ENCODE results near the gene B3GAT1.

B3GAT1 gene

DNA sequence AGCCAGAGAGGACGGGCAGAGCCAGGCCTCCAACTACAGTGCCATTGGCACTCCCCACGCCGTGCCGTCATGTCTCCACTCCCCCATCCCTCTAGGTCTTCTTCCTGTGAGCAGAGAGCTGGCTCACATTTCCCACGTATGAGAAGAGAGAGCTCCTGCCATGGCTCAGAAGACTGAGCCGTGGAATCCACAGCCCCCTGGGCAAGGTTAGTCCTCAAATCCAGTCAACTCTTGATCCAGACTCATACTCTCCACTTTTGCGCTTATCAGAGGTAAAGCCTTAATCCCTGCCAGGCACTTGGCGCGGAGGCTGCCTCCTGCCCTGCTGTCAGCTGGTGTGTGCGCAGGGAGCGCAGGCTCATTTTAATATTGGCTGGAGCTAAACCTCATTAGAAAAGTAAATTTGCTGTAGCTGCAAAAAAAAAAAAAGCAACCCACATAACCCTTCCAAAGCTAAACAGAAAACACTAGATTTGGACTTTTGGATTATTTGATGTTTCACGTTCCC, 4.7 kb downstream of the B3GAT1 start:
- no peak overlapping the region for H3K4me3 ChIP-seq (ENCODE audit: insufficient read length, low read depth)
- no peaks in the 10 kb centered on the region for H3K36me3 ChIP-seq (ENCODE audit: insufficient read depth, insufficient read length, low read length)
- DNase-seq (ENCODE audit: low read depth, low spot score) = no peak
- no peak overlapping the region for H3K9ac ChIP-seq (ENCODE audit: insufficient read length, low read depth)
- peaks cover 21% of the 10 kb centered on the region for H3K27me3 ChIP-seq (ENCODE audit: insufficient read depth, insufficient read length)
- H3K4me1 ChIP-seq (ENCODE audit: insufficient read depth, insufficient read length) = peaks cover 10% of the 10 kb centered on the region
- TF ChIP-seq ZNF274 (IDR thresholded peaks at IDR 0.05; ENCODE audit: low read depth, low read length) (no peak), YY1 (IDR thresholded peaks at IDR 0.05; ENCODE audit: insufficient read depth, insufficient read length) (no peak), SUZ12 (IDR thresholded peaks at IDR 0.05; ENCODE audit: extremely low read depth, insufficient read depth, insufficient read length) (no peak)
- H3K9me3 ChIP-seq (ENCODE audit: insufficient read depth, low read length) = no peaks in the 10 kb centered on the region

DNA sequence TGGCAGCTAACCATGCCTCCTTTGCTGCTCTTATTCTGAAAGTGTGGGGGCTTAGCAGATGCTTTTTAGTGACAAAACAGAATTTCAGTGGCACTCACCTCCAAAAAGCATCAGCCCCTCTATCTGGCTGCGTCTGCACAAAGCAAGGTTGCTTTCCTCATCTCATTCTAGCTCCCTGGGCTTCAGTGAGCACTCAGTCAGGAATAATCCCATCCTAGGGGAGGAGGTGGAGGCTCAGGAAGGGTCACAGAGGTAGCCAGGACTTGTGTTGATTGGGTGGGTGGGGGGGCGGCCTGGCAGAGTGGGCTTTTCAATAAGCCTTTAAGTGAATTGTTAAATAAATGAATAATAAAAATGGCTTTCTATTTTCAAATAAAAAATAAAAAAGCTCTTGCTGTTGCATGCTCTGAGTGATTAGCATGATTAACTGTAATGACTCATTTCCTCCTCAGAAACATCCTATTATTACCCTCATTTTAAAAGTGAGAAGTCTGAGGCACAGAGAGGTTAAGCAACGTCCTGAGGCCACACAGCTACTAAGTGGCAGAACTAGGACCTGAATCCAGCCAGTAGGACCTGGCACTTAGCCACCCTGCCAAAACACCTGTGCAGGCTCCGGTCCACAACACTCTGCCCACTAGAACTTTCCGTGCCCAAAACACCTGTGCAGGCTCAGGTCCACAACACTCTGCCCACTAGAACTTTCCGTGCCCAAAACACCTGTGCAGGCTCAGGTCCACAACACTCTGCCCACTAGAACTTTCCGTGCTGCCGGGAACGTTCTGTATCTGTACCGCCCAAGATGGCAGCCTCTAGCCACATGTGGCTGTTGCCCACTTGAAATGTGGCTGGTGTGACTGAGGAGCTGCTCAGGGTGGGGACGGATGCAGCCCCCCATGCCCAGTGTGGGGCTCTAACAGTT, 5.5 kb downstream of the B3GAT1 start:
- Histone ChIP-seq H3K4me3 (ENCODE audit: insufficient read length, low read depth) (no peak overlapping the region), H3K4me1 (ENCODE audit: insufficient read depth, insufficient read length) (peaks cover 14% of the 10 kb centered on the region), H3K36me3 (ENCODE audit: insufficient read depth, insufficient read length, low read length) (no peaks in the 10 kb centered on the region), H3K27me3 (ENCODE audit: insufficient read depth, insufficient read length) (peaks cover 20% of the 10 kb centered on the region), H3K9ac (ENCODE audit: insufficient read length, low read depth) (peak overlapping the region; percentile 28), H3K9me3 (ENCODE audit: insufficient read depth, low read length) (no peaks in the 10 kb centered on the region)
- no peak for TF ChIP-seq ZNF274 (IDR thresholded peaks at IDR 0.05; ENCODE audit: low read depth, low read length)
- TF ChIP-seq SUZ12 (IDR thresholded peaks at IDR 0.05; ENCODE audit: extremely low read depth, insufficient read depth, insufficient read length) = no peak
- TF ChIP-seq YY1 (IDR thresholded peaks at IDR 0.05; ENCODE audit: insufficient read depth, insufficient read length) = no peak
- DNase-seq (ENCODE audit: low read depth, low spot score) = no peak

DNA sequence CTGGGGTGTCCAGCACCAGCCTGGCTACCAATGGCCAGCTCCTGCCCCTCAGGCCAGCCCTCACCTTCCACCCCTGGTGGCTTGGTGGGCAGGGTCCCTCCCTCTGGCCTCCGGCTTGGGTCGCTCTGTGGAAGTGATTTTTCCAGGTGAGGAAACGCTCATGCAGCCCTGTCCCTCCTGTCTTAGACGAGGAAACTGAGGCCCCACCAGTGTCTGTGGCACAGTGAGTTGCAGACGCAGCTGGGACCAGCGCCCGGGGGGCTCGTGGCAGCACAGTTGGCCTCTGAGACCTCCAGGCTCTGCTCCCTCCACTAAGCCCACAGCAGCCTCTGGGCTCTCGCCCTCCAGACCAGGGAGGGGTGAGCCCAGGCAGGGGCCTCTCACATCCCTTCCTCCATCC, 6.2 kb downstream of the B3GAT1 start:
- no peak overlapping the region for H3K4me3 ChIP-seq (ENCODE audit: insufficient read length, low read depth)
- H3K9ac ChIP-seq (ENCODE audit: insufficient read length, low read depth) = peak overlapping the region; percentile 28
- H3K9me3 ChIP-seq (ENCODE audit: insufficient read depth, low read length) = 0 out of 2 replicates have a peak, but pooled peaks cover 4% of the 10 kb centered on the region
- peaks cover 12% of the 10 kb centered on the region for H3K4me1 ChIP-seq (ENCODE audit: insufficient read depth, insufficient read length)
- H3K27me3 ChIP-seq (ENCODE audit: insufficient read depth, insufficient read length) = peaks cover 13% of the 10 kb centered on the region
- TF ChIP-seq ZNF274 (IDR thresholded peaks at IDR 0.05; ENCODE audit: low read depth, low read length) (no peak), SUZ12 (IDR thresholded peaks at IDR 0.05; ENCODE audit: extremely low read depth, insufficient read depth, insufficient read length) (no peak), YY1 (IDR thresholded peaks at IDR 0.05; ENCODE audit: insufficient read depth, insufficient read length) (no peak)
- no peak for DNase-seq (ENCODE audit: low read depth, low spot score)
- H3K36me3 ChIP-seq (ENCODE audit: insufficient read depth, insufficient read length, low read length) = no peaks in the 10 kb centered on the region

DNA sequence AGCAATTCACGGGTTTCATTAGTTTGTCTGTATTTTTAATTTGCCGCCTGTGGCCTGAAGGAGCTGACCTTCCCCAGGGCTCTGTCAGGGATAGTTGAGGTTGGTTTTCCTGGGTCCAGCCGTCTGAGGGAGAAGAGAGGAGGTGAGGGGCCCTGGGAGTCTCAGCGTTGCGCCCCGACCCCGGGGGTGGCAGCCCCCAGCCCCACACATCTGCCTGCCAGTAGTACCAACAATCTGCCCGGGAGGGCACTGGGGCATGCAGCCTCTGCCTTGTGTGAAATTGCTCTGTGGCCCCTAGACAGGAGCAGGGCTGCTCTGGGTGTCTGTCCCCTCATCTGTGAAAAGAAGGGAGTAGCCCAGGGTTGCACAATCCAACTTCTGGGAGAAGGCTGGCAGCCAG, 6.6 kb downstream of the B3GAT1 start:
- TF ChIP-seq SUZ12 (IDR thresholded peaks at IDR 0.05; ENCODE audit: extremely low read depth, insufficient read depth, insufficient read length) (no peak), ZNF274 (IDR thresholded peaks at IDR 0.05; ENCODE audit: low read depth, low read length) (no peak), YY1 (IDR thresholded peaks at IDR 0.05; ENCODE audit: insufficient read depth, insufficient read length) (no peak)
- no peak overlapping the region for H3K9ac ChIP-seq (ENCODE audit: insufficient read length, low read depth)

DNA sequence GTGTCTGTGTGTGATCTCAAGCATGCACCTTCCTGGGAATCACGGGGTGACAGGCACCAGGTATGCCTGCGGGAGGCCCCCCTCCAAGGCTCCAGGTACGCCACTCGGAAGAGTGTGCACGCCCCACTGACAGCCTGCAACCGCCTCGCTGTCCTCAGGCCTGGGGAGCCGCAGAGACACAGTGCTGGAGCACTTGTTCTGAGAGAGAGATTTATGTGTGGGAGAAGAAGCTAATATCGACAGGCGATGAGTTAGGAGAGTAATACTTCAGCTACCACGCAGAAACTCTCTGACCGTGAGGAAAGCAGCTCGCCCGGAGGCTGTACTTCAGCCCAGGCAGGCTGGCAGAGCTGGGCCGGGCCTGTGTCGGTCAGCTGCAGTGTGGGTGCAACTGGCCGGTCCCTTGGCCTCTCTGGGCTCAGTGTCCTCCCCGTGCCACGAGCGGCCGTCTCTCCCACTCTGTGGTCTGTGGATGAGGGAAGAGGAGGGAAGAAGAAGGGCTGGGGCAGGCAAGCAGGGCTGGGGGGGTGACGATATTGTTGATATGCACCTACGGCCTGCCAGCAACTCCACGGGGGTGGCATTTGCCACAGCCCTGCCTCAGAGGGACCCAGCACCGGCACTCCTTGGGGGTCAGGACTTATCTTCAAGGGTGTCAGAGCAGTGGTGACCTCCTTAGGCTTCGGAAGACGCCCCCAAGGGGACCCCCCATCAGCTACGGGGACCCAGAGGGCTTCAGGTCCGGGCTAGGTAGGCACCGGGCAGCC, 7.3 kb downstream of the B3GAT1 start:
- H3K27me3 ChIP-seq (ENCODE audit: insufficient read depth, insufficient read length) = peaks cover 4% of the 10 kb centered on the region
- no peak overlapping the region for H3K4me3 ChIP-seq (ENCODE audit: insufficient read length, low read depth)
- TF ChIP-seq SUZ12 (IDR thresholded peaks at IDR 0.05; ENCODE audit: extremely low read depth, insufficient read depth, insufficient read length) (no peak), YY1 (IDR thresholded peaks at IDR 0.05; ENCODE audit: insufficient read depth, insufficient read length) (no peak), ZNF274 (IDR thresholded peaks at IDR 0.05; ENCODE audit: low read depth, low read length) (no peak)
- DNase-seq (ENCODE audit: low read depth, low spot score) = no peak
- H3K4me1 ChIP-seq (ENCODE audit: insufficient read depth, insufficient read length) = peaks cover 5% of the 10 kb centered on the region
- 0 out of 2 replicates have a peak, but pooled peaks cover 7% of the 10 kb centered on the region for H3K9me3 ChIP-seq (ENCODE audit: insufficient read depth, low read length)
- H3K9ac ChIP-seq (ENCODE audit: insufficient read length, low read depth) = no peak overlapping the region
- no peaks in the 10 kb centered on the region for H3K36me3 ChIP-seq (ENCODE audit: insufficient read depth, insufficient read length, low read length)

More for the DNA sequence above, 6.6 kb downstream of the B3GAT1 start:
- Histone ChIP-seq H3K4me1 (ENCODE audit: insufficient read depth, insufficient read length) (peaks cover 8% of the 10 kb centered on the region), H3K36me3 (ENCODE audit: insufficient read depth, insufficient read length, low read length) (no peaks in the 10 kb centered on the region), H3K4me3 (ENCODE audit: insufficient read length, low read depth) (no peak overlapping the region), H3K27me3 (ENCODE audit: insufficient read depth, insufficient read length) (peaks cover 9% of the 10 kb centered on the region), H3K9me3 (ENCODE audit: insufficient read depth, low read length) (0 out of 2 replicates have a peak, but pooled peaks cover 7% of the 10 kb centered on the region)
- no peak for DNase-seq (ENCODE audit: low read depth, low spot score)

DNA sequence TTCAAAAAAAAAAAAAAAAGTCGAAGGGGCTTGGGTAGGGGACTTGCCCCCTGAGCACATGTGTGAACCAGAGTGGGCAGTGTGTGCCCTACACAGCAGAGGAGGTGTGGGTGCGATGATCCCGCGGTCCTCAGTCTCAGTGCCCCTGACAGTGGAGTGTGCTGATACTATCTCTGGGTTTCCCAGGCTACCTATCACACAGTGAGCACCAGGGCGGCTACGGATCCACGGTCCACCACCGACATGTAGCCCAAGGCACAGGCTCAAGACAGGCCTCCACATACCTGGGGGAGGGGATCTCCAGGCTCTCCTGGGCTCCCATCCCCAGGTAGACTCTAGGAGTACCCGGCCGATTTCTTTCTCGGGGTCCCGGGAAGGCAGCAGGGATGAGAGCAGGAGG, 9.1 kb downstream of the B3GAT1 start:
- Histone ChIP-seq H3K9ac (ENCODE audit: insufficient read length, low read depth) (no peak overlapping the region), H3K9me3 (ENCODE audit: insufficient read depth, low read length) (0 out of 2 replicates have a peak, but pooled peaks cover 7% of the 10 kb centered on the region), H3K4me1 (ENCODE audit: insufficient read depth, insufficient read length) (peaks cover 5% of the 10 kb centered on the region), H3K4me3 (ENCODE audit: insufficient read length, low read depth) (no peak overlapping the region), H3K36me3 (ENCODE audit: insufficient read depth, insufficient read length, low read length) (no peaks in the 10 kb centered on the region), H3K27me3 (ENCODE audit: insufficient read depth, insufficient read length) (no peaks in the 10 kb centered on the region)
- TF ChIP-seq YY1 (IDR thresholded peaks at IDR 0.05; ENCODE audit: insufficient read depth, insufficient read length) (no peak), ZNF274 (IDR thresholded peaks at IDR 0.05; ENCODE audit: low read depth, low read length) (no peak), SUZ12 (IDR thresholded peaks at IDR 0.05; ENCODE audit: extremely low read depth, insufficient read depth, insufficient read length) (no peak)
- no peak for DNase-seq (ENCODE audit: low read depth, low spot score)

Data from NT2/D1 (cell line).